Effector memory CD4-positive, alpha-beta T cell (primary cell): Measurements from ENCODE around the gene SRRM3.
A peak's percentile ranks its signal among the peaks of the same experiment; 100 is the strongest.

ENCODE experiments used
- DNase-seq, 3 donors: peaks; one replicate each; pipeline ENCODE4 v3.0.0-alpha.2; 2020
- H3K27ac ChIP-seq: 2 replicates; pipeline ENCODE4 v1.7.0; 2013; ENCODE audit warnings: mild to moderate bottlenecking, low read length, moderate library complexity; ENCODE audit not compliant: insufficient read depth, poor library complexity, severe bottlenecking
- H3K27me3 ChIP-seq: replicated peaks from 2 replicates; pipeline ENCODE4 v1.7.0; 2013; ENCODE audit warnings: mild to moderate bottlenecking, low read length; ENCODE audit not compliant: insufficient read depth, control insufficient read depth, poor library complexity, severe bottlenecking
- H3K36me3 ChIP-seq: 2 replicates; pipeline ENCODE4 v1.7.0; 2013; ENCODE audit warnings: mild to moderate bottlenecking, low read length, moderate library complexity; ENCODE audit not compliant: control insufficient read depth, insufficient read depth
- H3K4me1 ChIP-seq: 2 replicates; pipeline ENCODE4 v1.7.0; 2013; ENCODE audit warnings: low read length, mild to moderate bottlenecking; ENCODE audit not compliant: control insufficient read depth, insufficient read depth, poor library complexity, severe bottlenecking
- H3K4me3 ChIP-seq: 2 replicates; pipeline ENCODE4 v1.7.0; 2013; ENCODE audit warnings: low read length, low read depth, mild to moderate bottlenecking; ENCODE audit not compliant: insufficient read depth, poor library complexity, severe bottlenecking
- H3K9me3 ChIP-seq: 2 replicates; pipeline ENCODE4 v1.7.0; 2013; ENCODE audit warnings: mild to moderate bottlenecking, low read length, moderate library complexity; ENCODE audit not compliant: control insufficient read depth

SRRM3 gene

DNA sequence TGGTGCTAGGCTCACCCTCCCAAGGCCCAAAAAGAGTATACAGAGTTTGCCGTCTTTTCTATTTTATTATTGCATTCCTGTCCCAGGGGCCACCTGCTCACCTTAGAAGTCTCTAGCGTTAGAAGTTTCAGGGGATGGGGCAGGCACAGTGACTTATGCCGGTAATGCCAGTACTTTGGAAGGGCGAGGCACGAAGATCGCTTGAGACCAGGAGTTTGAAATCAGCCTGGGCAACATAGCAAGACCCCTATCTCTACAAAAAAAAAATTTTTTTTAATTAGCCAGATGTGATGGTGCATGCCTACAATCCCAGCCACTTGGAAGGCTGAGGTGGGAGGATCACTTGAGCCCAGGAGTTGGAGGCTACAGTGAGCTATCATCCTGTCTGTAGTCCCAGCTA is 70.4 kb downstream of the SRRM3 start:
- no peak for DNase-seq
- Histone ChIP-seq H3K27me3 (peaks cover 14% of the 10 kb centered on the region), H3K4me3 (no peak overlapping the region), H3K4me1 (peaks cover under 1% of the 10 kb centered on the region), H3K36me3 (no peaks in the 10 kb centered on the region), H3K9me3 (no peaks in the 10 kb centered on the region), H3K27ac (no peak overlapping the region)

DNA sequence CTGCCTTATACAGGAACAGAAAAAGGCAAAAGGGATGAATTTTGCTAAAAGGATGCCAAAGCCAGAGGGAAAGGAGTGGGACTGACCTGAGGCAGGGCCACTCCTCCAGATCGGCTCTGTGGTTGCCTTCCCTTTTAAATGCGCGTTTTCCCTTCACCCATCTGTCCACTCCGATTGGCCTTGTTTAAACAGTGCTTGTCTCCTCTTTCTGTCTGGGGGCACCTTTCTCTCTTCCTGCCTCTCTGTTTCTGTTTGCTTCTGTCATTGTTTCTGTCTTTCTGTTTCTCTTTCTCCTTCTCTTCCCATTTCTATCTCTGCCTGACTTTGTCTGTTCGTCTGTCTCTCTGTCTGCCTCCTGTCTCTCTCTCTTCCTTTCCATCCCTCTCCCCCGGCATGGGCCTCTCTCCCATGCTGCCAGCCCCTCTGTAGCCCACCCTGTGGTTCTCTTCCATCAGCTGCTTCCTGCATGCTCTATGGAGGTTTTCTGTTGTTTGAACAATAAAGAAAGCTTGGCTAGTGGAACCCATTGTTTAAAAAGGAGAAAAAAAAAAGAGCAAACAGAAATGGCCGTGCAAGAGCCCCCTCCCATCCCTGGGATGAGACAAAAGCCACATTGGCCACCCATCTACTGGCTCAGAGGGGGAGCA is 71.3 kb downstream of the SRRM3 start:
- no peaks in the 10 kb centered on the region for H3K9me3 ChIP-seq
- DNase-seq: no peak
- no peaks in the 10 kb centered on the region for H3K4me1 ChIP-seq
- H3K4me3 ChIP-seq: no peak overlapping the region
- peaks cover 12% of the 10 kb centered on the region for H3K27me3 ChIP-seq
- H3K27ac ChIP-seq: no peak overlapping the region
- H3K36me3 ChIP-seq: no peaks in the 10 kb centered on the region

DNA sequence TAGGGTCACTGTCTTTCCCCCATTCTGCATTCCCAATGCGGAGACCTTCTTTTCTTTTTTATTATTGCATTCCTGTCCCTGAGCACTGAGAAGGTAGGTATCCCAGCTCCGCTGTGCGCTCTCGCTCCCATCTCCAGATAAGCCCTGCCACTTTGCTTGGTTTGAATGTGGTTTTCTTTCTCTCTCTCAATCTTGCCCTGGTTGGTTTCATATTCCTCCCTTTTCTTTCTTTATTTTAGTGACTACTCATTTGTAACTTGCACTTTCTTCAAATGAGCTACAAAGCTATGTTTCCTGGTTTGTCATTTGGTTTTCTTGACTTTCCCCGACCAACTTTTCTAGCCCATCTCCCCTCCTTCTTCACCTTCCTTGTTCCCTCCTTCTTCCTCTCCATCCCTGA is 71.8 kb downstream of the SRRM3 start:
- H3K9me3 ChIP-seq: no peaks in the 10 kb centered on the region
- no peak overlapping the region for H3K27ac ChIP-seq
- peaks cover 10% of the 10 kb centered on the region for H3K27me3 ChIP-seq
- no peak for DNase-seq
- no peak overlapping the region for H3K4me3 ChIP-seq
- H3K4me1 ChIP-seq: no peaks in the 10 kb centered on the region
- no peaks in the 10 kb centered on the region for H3K36me3 ChIP-seq

DNA sequence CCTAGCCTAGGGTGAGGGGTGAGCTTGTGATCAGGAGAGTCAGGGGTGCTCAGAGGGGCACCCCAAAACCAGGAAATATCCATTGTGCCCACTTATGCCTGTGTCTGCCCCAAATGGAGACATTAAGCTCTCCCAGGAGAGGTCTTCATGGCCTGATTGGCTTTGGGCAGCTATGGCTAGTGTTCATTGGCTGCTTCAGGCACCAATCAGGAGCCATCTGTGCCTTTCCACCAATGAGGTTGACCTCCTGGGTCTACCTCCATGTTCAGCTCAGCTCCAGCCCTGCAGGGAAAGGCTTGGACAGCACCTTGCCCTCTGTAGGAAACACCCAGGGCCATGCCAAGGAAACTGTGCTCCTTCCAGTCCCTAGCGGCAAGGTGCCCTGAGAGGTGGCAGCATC is 76.8 kb downstream of the SRRM3 start:
- no peak for DNase-seq

DNA sequence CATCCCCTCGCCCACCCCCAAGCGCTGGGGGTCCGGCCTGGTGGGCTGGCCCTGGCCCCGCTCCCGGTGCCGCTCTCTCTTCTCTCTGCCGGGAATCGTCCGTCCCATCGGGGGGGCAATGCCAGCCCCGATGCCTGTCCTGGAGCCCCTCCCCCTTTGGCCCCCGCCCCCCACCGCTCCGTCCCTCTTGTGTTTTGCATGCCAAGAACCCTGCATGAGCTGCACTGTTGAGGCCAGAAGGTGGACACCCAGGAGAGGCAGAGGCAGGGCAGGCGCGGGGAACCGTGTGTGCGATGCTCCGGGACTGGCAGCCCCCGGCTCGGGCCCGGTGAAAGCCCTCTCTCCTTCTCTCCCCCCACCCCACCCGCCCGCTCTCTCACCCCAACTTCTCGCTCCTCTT is 78.7 kb downstream of the SRRM3 start:
- Histone ChIP-seq H3K4me1 (peaks cover 8% of the 10 kb centered on the region), H3K9me3 (no peaks in the 10 kb centered on the region), H3K27ac (no peak overlapping the region), H3K27me3 (peaks cover 18% of the 10 kb centered on the region), H3K4me3 (no peak overlapping the region), H3K36me3 (no peaks in the 10 kb centered on the region)
- DNase-seq: no peak

More for the DNA sequence above, 76.8 kb downstream of the SRRM3 start:
- no peak overlapping the region for H3K27ac ChIP-seq
- H3K4me3 ChIP-seq: no peak overlapping the region
- H3K9me3 ChIP-seq: no peaks in the 10 kb centered on the region
- no peaks in the 10 kb centered on the region for H3K36me3 ChIP-seq
- H3K27me3 ChIP-seq: peaks cover 22% of the 10 kb centered on the region
- H3K4me1 ChIP-seq: peaks cover 8% of the 10 kb centered on the region

DNA sequence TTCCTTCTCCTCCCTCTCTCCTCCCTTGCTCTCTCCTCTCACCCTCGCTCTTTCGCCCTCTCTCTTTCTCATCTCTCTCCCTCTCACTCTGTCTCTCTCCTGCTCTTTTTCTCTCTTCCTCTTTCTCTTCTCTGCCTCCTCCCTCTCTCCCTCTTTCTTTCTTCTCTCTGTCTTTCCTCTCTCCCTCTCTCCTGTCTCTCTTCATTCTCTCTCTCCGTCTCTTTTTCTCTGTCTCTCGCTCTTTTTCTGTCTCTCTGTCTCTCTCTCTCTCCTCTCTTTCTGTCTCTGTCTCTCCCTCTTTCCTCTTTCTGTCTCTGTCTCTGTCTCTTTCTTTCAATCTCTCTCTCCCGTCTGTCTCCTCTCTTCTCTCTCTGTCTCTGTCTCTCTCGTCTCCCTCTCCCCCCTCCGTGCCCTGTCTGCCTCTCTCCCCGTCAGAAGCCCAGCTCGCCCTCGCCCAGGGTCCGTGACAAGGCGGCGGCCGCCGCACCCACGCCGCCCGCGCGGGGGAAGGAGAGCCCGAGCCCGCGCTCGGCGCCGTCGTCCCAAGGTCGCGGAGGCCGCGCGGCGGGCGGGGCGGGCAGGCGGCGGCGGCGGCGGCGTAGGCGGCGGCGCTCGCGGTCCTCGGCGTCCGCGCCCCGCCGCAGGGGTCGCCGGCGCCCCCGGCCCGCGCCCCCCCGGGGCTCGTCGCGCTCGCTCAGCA is 79.5 kb downstream of the SRRM3 start:
- H3K27me3 ChIP-seq: peaks cover 17% of the 10 kb centered on the region
- no peaks in the 10 kb centered on the region for H3K9me3 ChIP-seq
- H3K4me3 ChIP-seq: peak overlapping the region; percentile 46
- peaks cover 8% of the 10 kb centered on the region for H3K4me1 ChIP-seq
- DNase-seq: no peak
- no peak overlapping the region for H3K27ac ChIP-seq
- H3K36me3 ChIP-seq: no peaks in the 10 kb centered on the region

DNA sequence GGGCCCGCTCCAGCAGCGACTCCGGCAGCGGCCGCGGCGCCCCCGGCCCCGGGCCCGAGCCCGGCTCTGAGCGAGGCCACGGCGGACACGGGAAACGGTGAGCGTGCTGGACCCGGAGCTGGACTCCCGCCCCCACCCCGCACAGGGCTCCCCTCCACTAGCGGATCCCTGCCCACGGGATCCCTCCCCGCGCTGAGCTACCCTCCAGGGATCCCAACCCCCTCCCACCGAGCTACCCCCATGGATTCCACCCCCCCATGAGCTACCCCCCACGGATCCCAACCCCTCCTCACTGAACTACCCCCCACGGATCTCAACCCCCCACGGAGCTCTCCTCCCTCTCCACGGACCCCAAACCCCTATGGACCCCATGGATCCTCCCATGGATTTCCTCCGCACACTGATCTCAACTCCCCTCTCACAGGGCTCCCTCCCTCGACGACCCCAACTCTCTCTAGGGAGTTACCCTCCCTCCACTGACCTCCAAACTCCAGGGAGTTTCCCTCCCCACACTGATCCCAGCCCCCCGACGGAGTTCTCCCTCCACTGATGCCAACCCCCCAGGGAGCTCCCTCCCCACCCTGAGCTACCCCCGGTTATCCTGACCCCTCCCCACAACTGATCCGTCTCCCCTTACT is 80.1 kb downstream of the SRRM3 start:
- no peaks in the 10 kb centered on the region for H3K36me3 ChIP-seq
- peaks cover 14% of the 10 kb centered on the region for H3K27me3 ChIP-seq
- no peak for DNase-seq
- H3K4me1 ChIP-seq: peaks cover 8% of the 10 kb centered on the region
- peak overlapping the region; percentile 34 for H3K4me3 ChIP-seq
- no peak overlapping the region for H3K27ac ChIP-seq
- no peaks in the 10 kb centered on the region for H3K9me3 ChIP-seq

DNA sequence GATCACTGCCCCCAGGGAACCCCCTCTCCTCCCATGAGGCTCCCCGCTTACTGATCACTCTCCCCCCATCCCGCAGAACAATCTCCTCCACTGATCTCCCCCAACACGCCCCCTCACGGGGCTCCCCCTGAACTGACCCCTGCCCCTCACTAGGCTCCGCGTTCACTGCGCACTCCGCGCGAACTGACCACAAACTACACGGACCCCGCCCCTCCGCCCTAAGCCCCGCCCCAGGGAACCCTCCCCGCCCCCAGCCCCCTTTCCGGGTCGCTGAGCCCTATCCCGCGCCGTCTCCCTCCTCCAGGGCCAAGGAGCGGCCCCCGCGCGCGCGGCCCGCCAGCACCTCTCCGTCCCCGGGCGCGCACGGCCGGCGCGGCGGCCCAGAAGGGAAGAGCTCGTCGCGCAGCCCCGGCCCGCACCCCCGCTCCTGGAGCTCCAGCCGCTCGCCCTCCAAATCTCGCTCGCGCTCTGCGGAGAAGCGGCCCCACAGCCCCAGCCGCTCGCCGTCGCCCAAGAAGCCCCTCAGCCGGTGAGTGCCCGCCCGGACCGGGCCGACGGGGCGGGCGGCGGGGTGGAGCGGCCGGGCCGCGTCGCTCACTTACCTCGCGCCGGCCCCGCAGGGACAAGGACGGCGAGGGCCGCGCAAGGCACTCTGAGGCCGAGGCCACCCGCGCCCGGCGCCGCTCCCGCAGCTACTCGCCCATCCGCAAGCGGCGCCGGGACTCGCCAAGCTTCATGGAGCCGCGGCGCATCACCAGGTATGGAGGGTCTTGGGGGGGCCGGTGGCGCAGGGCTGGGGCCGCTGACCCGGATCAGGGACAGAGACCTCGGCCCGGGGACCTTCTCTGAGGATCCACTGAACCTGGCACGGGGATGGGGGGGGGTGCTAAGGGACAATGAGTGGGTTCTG is 80.9 kb downstream of the SRRM3 start:
- no peaks in the 10 kb centered on the region for H3K9me3 ChIP-seq
- H3K36me3 ChIP-seq: no peaks in the 10 kb centered on the region
- H3K27ac ChIP-seq: no peak overlapping the region
- H3K27me3 ChIP-seq: peaks cover 14% of the 10 kb centered on the region
- peaks cover 8% of the 10 kb centered on the region for H3K4me1 ChIP-seq
- DNase-seq: peak in 2 of 3 donors; percentile 8 to 22
- peak overlapping the region; percentile 34 for H3K4me3 ChIP-seq

DNA sequence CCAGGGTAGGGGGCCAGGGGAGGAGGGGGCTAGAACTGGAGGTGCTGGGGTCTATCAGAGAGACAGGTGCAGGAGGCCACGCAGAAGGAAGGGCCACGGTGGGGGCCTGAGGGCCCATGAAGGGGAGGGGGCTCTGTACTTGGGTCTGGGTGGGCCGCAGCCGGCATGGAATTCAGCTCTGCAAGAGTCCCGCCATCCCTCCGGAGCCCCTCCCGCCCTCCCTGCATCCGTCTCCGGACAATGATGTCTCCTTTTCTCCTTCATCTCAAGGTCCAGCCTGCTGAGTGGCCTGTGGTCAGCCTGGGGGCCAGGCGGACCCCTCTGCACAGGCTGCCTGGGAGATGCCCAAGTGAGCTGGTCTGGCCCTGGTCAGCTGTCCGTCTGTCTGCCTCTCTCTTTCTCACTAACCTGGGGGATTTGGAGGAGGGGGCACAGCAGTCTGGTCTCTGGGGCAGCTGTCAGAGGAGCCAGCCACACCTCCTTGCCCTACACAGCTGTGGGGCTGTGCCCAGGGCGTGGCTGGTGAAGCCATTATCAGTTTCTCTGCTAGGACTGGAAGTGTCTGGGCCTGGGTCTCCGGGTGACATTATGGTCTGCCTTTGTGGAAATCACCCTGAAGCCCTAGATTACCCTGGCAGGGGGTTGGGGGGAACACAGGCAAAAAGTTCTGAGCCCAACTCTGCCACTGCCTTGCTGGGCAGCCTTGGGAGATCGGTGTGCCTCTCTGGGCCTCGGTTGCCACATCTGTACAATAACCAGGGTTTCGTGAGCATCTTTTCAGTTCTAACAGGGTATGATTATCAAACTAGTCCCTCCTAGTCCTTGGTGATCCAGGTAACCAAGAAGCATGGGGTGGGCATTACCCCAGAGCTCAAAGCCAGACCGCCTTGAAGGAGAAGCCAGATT is 81.8 kb downstream of the SRRM3 start:
- Histone ChIP-seq H3K27ac (no peak overlapping the region), H3K36me3 (no peaks in the 10 kb centered on the region), H3K4me1 (peaks cover 8% of the 10 kb centered on the region), H3K4me3 (no peak overlapping the region), H3K27me3 (peaks cover 14% of the 10 kb centered on the region), H3K9me3 (no peaks in the 10 kb centered on the region)
- DNase-seq: no peak
